Muscle layer of duodenum (tissue), 2 donors: Measurements from ENCODE around the gene RUNX1.
"Not testable (repeated sequence)": the region's sequence is repeated elsewhere in the genome, so short reads cannot be mapped to it uniquely, and the experiment has no call there.

Source experiments
- H3K27ac ChIP-seq: one replicate; pipeline ENCODE4 v1.7.0; 2013; ENCODE audit warnings: mild to moderate bottlenecking, low read length
- H3K27me3 ChIP-seq: one replicate; pipeline ENCODE4 v1.7.0; 2013; ENCODE audit warnings: low read depth, mild to moderate bottlenecking, control low read depth, low read length
- H3K36me3 ChIP-seq, 2 donors: one replicate each; pipeline ENCODE4 v1.7.0; 2013; ENCODE audit warnings: low read length in 2 of 2, control low read depth in 1 of 2, mild to moderate bottlenecking in 1 of 2; ENCODE audit not compliant: insufficient read depth in 2 of 2, control insufficient read depth in 1 of 2
- H3K4me1 ChIP-seq, 2 donors: one replicate each; pipeline ENCODE4 v1.7.0; 2013; ENCODE audit warnings: low read length in 2 of 2, mild to moderate bottlenecking in 2 of 2, control low read depth in 1 of 2, moderate library complexity in 1 of 2; ENCODE audit not compliant: insufficient read depth in 2 of 2, control insufficient read depth in 1 of 2
- H3K4me3 ChIP-seq, 2 donors: one replicate each; pipeline ENCODE4 v1.7.0; 2013; ENCODE audit warnings: low read length in 2 of 2, low read depth in 1 of 2, mild to moderate bottlenecking in 1 of 2
- H3K9me3 ChIP-seq, 2 donors: one replicate each; pipeline ENCODE4 v1.7.0; 2013; ENCODE audit warnings: low read length in 2 of 2, control low read depth in 1 of 2, mild to moderate bottlenecking in 1 of 2; ENCODE audit not compliant: control insufficient read depth in 1 of 2
- donor health status: healthy.

RUNX1 gene

GRCh38 chr21:34974162-34974981 is 74.7 kb downstream of the RUNX1 start:
- Histone ChIP-seq H3K4me3 (no peak overlapping the region), H3K4me1 (no peaks in the 10 kb centered on the region), H3K27ac (no peak overlapping the region), H3K9me3 (no peaks in the 10 kb centered on the region), H3K36me3 (no peaks in the 10 kb centered on the region), H3K27me3 (no peaks in the 10 kb centered on the region)

DNA sequence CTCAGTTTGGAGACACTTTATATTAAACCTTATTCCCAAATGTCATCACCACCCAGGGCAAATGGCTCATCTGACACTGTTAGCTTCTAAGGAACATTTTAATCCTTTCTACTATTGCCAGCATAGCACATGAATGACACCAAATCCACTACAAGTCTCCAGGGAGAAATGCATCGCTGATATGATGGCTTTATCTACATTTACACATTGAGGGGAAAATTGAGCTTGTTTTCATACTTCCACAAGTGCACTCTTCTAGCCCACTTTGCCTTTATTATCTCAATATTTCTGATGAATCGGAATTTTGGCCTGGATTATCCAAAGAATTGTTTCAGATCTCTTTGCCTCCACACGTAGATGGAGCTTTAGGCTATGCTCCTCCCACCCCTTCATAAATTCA is 75.4 kb downstream of the RUNX1 start:
- Histone ChIP-seq H3K4me3 (no peak overlapping the region), H3K9me3 (no peaks in the 10 kb centered on the region), H3K4me1 (no peaks in the 10 kb centered on the region), H3K36me3 (no peaks in the 10 kb centered on the region), H3K27me3 (no peaks in the 10 kb centered on the region), H3K27ac (no peak overlapping the region)

DNA sequence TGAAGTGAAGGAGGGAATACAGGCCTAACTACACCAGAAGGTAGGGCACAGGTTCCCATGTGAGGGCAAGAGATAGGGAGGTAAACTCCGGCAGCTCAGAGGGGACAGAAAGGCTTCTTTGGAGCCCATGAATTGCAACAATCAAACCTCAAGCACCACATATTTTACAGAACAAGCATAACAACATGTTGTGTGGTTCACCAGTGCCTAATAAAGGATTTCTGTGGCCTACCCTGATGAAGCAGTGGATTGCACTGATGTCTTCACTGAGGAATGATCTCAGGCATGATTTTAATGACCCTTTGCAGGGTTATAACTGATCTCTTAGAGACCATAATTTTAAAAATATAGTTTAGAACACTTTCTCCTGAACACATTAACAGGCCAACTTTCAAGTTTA is 77.4 kb downstream of the RUNX1 start:
- H3K9me3 ChIP-seq: no peaks in the 10 kb centered on the region
- H3K27ac ChIP-seq: no peak overlapping the region
- H3K4me1 ChIP-seq: no peaks in the 10 kb centered on the region
- no peak overlapping the region for H3K4me3 ChIP-seq
- no peaks in the 10 kb centered on the region for H3K36me3 ChIP-seq
- no peaks in the 10 kb centered on the region for H3K27me3 ChIP-seq

- Histone ChIP-seq H3K9me3 (no peaks in the 10 kb centered on the region), H3K27me3 (no peaks in the 10 kb centered on the region), H3K4me1 (no peaks in the 10 kb centered on the region), H3K4me3 (no peak overlapping the region), H3K36me3 (no peaks in the 10 kb centered on the region), H3K27ac (no peak overlapping the region)
These were observed 78.5 kb downstream of the RUNX1 start for GRCh38 chr21:34970566-34970965.

DNA sequence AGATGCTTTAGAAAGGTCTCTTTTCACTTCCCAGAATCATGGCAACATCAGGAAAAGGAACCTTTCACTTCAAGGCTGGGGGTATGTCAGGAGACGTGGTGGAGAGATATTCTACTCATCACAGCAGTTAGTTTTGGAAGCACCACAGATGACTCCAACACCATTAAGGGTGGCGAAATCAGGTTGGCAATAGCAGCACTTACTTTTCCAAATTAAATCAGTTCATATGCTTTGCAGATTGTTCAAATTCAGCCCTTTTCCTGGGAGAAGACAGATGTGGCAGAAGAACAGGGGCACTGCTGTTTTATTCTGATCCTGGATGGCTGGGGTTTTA is 79.0 kb downstream of the RUNX1 start:
- Histone ChIP-seq H3K36me3 (no peaks in the 10 kb centered on the region), H3K4me3 (no peak overlapping the region), H3K27ac (no peak overlapping the region), H3K9me3 (no peaks in the 10 kb centered on the region), H3K4me1 (no peaks in the 10 kb centered on the region), H3K27me3 (no peaks in the 10 kb centered on the region)

DNA sequence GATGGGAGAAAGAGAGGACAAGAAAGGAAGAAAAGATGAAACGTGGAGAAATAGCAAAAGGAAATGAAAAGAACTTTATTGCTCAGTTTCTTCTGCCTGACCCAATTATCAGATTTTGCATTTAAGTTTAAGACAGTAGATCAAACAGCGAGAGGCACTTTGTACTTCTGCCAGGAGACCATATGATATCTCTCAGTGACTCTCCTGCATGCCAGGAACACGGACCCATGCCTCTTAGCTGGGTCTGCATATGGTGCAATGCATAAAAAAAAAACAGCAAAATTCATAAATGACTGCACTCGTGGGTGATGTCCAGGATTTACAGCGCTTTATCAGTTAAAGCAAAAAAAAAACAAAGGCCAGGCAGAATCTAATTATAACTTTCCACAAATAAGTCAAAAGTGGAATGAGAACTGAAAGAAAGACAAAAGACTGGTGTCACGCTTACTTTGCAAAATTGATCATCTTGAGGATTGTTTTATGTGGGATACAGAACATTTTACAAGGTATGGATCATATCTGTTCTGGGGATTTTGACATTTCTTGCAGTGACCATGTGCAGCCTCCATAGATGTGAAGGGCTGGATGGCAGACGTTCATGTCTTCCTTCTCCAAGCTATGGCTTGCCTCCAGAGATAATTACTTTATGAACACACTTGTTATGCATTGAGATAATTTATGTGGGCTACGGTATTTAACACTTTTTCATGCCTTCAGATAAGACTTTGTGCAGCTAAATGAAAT is 79.5 kb downstream of the RUNX1 start:
- Histone ChIP-seq H3K4me3 (no peak overlapping the region), H3K36me3 (no peaks in the 10 kb centered on the region), H3K9me3 (no peaks in the 10 kb centered on the region), H3K27me3 (no peaks in the 10 kb centered on the region), H3K27ac (no peak overlapping the region), H3K4me1 (no peaks in the 10 kb centered on the region)

DNA sequence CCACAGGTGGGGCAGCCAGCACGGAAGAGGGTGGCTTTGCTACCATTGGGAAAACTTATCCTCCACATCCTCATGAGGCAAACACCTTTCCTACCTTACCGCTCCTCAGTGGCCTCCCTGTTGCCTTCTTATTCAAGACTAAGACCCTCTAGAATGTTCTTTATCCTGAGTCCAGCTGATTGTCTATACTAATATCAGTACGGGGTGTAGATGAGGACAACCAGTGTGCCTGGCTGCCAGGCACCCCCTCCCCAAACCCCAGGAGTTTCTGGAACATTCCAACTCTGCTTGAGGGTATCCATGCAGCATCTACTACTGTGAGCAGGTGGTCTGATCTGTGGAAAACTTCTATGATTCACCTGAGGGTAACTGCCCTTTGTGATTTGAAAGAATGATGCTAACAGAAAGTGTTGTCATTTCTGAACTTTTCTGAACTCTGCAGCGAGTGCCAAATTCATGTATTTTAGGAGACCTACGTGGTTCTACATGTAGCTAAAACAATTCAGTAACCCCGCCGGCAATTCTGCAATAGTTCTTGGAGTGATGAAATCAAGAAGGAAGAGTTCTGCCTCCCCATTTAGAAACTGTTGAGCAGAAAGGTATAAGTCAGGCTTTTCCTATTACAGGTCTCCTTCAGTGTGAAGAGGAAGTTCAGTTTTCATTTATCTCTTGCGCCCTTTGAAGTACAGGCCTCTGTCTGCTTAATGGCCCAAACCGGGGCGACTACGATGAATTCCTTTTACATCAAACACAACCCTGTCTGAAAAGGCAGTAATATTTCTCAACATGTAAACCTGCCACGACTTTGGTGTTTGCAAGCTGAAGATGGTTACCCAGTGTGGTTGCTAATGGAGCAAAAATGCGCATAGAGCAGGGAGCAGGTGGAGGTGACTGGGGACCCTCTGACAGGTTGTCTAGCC is 80.4 kb downstream of the RUNX1 start:
- no peaks in the 10 kb centered on the region for H3K36me3 ChIP-seq
- H3K9me3 ChIP-seq: no peaks in the 10 kb centered on the region
- no peaks in the 10 kb centered on the region for H3K27me3 ChIP-seq
- H3K4me3 ChIP-seq: no peak overlapping the region
- H3K4me1 ChIP-seq: no peaks in the 10 kb centered on the region
- no peak overlapping the region for H3K27ac ChIP-seq

- no peaks in the 10 kb centered on the region for H3K36me3 ChIP-seq
- H3K4me3 ChIP-seq: no peak overlapping the region
- no peaks in the 10 kb centered on the region for H3K27me3 ChIP-seq
- H3K27ac ChIP-seq: no peak overlapping the region
- no peaks in the 10 kb centered on the region for H3K9me3 ChIP-seq
- no peaks in the 10 kb centered on the region for H3K4me1 ChIP-seq
These were observed 81.4 kb downstream of the RUNX1 start for GRCh38 chr21:34967509-34968289.

DNA sequence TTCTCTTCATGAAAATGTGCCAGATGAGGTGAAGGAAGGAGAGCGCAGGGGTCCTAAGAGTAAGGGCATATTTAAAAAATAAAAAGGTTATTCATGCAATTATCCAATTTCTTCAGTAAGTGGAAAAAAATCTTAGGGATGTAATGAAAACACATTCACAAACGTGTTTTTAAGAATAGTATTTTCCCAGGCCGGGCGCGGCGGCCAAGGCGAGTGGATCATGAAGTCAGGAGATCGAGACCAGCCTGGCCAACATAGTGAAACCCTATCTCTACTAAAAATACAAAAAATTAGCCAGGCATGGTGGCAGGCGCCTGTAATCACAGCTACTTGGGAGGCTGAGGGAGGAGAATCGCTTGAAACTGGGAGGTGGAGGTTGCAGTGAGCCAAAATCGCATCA is 82.2 kb downstream of the RUNX1 start:
- not testable (repeated sequence) for H3K27me3 ChIP-seq, H3K4me3 ChIP-seq, H3K9me3 ChIP-seq, H3K4me1 ChIP-seq, H3K27ac ChIP-seq, H3K36me3 ChIP-seq

DNA sequence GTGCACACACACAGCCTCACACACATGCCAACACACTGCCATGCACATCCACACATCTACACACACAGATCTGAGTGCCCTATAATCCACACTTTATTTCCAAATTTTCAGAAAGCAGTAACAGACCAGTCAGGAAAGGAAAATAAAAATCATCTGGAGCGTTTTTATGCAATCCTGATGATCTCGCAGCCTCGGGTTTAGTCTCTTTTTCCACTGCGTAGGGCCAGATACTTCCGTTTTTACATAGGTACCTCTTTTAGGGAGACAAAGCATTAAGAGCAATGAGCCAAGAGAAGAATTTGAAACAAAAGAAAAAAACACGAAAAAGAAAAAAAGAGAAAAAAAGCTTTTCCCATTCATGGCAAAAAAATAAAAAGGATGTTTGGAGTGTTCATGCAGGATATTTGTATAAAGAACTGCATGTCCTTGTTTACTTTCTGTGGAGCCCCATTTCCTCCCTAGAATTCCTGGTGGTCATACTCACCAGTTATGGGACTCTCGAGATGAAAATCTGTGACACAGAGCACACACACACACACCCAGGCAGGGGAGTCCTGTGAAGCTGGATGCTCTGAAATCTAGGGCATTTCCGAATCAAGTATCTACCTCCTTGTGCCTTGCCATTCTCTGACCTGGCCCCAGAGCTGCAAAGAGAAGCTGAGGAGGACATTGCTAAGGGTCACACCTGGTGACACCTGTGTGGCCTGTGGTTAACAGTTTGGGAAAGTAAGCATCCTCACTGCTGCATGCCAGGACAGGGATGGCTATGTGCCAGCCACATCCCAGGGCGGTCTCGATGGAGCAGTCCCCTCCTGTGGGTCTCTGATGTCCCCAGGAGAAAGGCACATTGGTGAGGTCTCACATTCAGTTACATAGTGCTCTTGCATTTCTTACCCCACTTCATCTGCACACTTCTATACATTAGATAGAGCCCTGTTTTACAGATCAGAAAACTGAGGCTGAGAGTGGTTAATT is 83.6 kb downstream of the RUNX1 start:
- Histone ChIP-seq H3K4me3 (no peak overlapping the region), H3K27ac (no peak overlapping the region), H3K4me1 (no peaks in the 10 kb centered on the region), H3K36me3 (no peaks in the 10 kb centered on the region), H3K27me3 (no peaks in the 10 kb centered on the region), H3K9me3 (no peaks in the 10 kb centered on the region)
